Measurements from ENCODE around the gene HOXD9. TPM values are rescaled to one million over a fixed set of nuclear protein-coding genes. Genes with fewer than 3 reads are reported as not detected.

Gene HOXD9
- total RNA-seq, 1 experiment from 2014 or later = not detected

DNA sequence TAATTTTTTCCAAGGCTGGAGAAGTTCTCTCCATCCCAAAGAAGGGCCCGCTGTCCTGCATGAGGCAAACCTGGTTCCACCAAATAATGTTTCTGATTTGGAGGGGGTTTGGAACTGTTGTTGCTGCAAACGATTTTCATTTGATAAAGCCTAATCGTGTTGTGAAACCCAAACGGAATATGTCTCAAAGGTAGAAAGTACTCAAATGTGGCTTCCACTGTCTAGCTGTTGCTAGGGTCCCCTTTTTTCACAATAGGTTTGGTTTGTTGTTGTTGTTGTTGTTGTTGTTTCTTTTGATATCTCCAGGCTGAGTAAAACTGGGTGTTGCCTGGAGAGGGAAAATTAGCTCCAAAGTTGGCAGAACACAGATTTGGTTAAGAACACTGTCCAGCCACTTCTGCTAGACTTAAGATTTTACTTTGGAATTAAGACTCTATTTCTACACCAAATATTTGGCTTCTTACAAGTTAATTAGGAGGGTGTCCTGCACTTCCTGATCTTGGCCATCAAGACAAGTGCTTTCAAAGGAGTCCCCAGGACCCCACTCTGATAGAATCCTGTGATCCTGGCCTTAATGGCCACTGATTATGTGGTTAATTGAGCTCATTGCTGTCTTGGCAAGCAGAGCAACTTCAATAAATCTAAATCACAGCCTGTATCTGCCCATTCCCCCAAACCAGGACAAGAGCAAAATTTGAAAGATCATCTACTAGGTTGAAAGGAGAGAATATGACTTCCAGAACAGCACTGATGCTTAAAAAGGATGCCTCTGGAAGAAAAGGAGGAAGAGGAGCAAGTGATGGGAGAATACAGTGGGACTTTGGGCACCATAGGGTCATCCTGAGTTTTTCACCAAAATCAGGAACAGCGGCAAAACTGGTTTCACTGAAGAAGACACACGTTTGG is 33.3 kb upstream of the HOXD9 start:
- TF ChIP-seq EZH2 (IDR thresholded peaks at IDR 0.05; ENCODE audit: low read length, unreplicated experiment) = no peak
- no peak for TF ChIP-seq EZH2phosphoT487 (IDR thresholded peaks at IDR 0.05; ENCODE audit: borderline replicate concordance, low read length)
- TF ChIP-seq, protein P1, sequence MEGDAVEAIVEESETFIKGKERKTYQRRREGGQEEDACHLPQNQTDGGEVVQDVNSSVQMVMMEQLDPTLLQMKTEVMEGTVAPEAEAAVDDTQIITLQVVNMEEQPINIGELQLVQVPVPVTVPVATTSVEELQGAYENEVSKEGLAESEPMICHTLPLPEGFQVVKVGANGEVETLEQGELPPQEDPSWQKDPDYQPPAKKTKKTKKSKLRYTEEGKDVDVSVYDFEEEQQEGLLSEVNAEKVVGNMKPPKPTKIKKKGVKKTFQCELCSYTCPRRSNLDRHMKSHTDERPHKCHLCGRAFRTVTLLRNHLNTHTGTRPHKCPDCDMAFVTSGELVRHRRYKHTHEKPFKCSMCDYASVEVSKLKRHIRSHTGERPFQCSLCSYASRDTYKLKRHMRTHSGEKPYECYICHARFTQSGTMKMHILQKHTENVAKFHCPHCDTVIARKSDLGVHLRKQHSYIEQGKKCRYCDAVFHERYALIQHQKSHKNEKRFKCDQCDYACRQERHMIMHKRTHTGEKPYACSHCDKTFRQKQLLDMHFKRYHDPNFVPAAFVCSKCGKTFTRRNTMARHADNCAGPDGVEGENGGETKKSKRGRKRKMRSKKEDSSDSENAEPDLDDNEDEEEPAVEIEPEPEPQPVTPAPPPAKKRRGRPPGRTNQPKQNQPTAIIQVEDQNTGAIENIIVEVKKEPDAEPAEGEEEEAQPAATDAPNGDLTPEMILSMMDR (conservative IDR thresholded peaks at IDR 0.05; ENCODE audit: low read depth, low read length) = no peak
- Histone ChIP-seq H3K36me3 (ENCODE audit: low read depth, low read length) (no peaks in the 10 kb centered on the region), H3K9ac (ENCODE audit: low read length) (no peak overlapping the region), H3K4me3 (ENCODE audit: low read length) (no peak overlapping the region), H3K27me3 (ENCODE audit: low read length) (peaks cover 59% of the 10 kb centered on the region), H3F3A (ENCODE audit: low read length, unreplicated experiment) (no peaks in the 10 kb centered on the region), H3K79me2 (ENCODE audit: low read length) (no peaks in the 10 kb centered on the region), H3K9me2 (replicated peaks; ENCODE audit: low read length) (no peaks in the 10 kb centered on the region), H3K9me3 (ENCODE audit: low read length) (no peaks in the 10 kb centered on the region), H4K20me1 (ENCODE audit: low read length) (no peaks in the 10 kb centered on the region), H3K4me1 (ENCODE audit: insufficient read depth, low read length) (peaks cover 12% of the 10 kb centered on the region), H3K27ac (ENCODE audit: low read length) (no peak overlapping the region), H3K4me2 (ENCODE audit: low read length) (peak overlapping the region; percentile 98; the same call in 1 of the 2 replicates), H2AFZ (ENCODE audit: low read length) (no peak overlapping the region)
- DNase-seq (no peak), ATAC-seq (no peak)
- CTCF ChIA-PET = interaction anchor here (0.6 to 1.4 kb wide), 3 partner anchors 88 to 399 kb away, joined by 3 to 7 read pairs (median 3); no protein-coding TSS in a partner anchor
- intact Hi-C loops (cut with micrococcal nuclease) = loop anchor here (5.0 kb wide), 2 partner anchors 87 to 247 kb away; partner anchors contain the start of gene LNPK
- POLR2A ChIA-PET (ENCODE audit: unreplicated experiment) = no interaction called here
- BruUV-seq (replicated peaks) = no TSS peak

DNA sequence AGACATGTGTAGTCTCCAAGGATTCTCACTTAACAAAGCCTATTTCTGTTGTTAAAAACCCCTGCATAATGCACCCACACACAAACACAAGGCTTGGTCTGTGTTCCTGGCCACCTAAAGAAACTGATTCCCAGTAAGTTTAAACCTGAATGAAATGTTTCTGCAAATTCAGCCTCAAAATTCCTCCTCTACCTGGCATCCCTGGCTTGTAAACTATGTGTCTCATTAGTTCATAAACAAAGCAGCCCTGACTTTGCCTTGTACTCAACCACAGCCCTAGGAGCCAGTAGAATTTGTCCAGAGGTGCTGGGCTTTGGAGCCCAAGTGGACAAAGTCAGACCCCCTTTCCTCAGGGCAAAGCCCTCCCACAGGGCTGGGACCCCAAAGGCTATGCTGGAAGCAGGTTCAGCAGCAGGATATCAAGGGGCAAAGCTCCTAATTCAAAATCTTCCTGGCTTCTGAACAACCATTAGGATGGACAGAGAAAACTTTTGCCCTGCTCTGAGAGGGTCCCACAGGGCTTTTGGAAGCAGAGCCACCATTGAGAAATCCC is 32.6 kb upstream of the HOXD9 start:
- Histone ChIP-seq H4K20me1 (ENCODE audit: low read length) (no peaks in the 10 kb centered on the region), H3K4me3 (ENCODE audit: low read length) (no peak overlapping the region), H3K4me2 (ENCODE audit: low read length) (no peak overlapping the region), H3K9me2 (replicated peaks; ENCODE audit: low read length) (no peaks in the 10 kb centered on the region), H3K79me2 (ENCODE audit: low read length) (no peaks in the 10 kb centered on the region), H3K4me1 (ENCODE audit: insufficient read depth, low read length) (peaks cover 12% of the 10 kb centered on the region), H2AFZ (ENCODE audit: low read length) (no peak overlapping the region), H3K27ac (ENCODE audit: low read length) (no peak overlapping the region), H3K9ac (ENCODE audit: low read length) (no peak overlapping the region), H3F3A (ENCODE audit: low read length, unreplicated experiment) (no peaks in the 10 kb centered on the region), H3K27me3 (ENCODE audit: low read length) (peaks cover 53% of the 10 kb centered on the region), H3K9me3 (ENCODE audit: low read length) (no peaks in the 10 kb centered on the region), H3K36me3 (ENCODE audit: low read depth, low read length) (no peaks in the 10 kb centered on the region)
- no peak for DNase-seq
- ATAC-seq = no peak
- intact Hi-C loops (cut with micrococcal nuclease) = loop anchor here (5.0 to 10.0 kb wide), 3 partner anchors 88 to 1055 kb away; partner anchors contain the start of gene LNPK
- TF ChIP-seq EZH2 (IDR thresholded peaks at IDR 0.05; ENCODE audit: low read length, unreplicated experiment) (no peak), EZH2phosphoT487 (IDR thresholded peaks at IDR 0.05; ENCODE audit: borderline replicate concordance, low read length) (no peak)
- TF ChIP-seq, protein P1 (conservative IDR thresholded peaks at IDR 0.05; ENCODE audit: low read depth, low read length) = no peak
- ChIA-PET POLR2A (ENCODE audit: unreplicated experiment) (no interaction called here), CTCF (no interaction called here)
- BruUV-seq (replicated peaks) = no TSS peak

Measured in PC-3 (cell line).